Endothelial cell of umbilical vein (primary cell): Measurements from ENCODE around the gene CCT3. TPM values are rescaled to one million over a fixed set of nuclear protein-coding genes. Genes with fewer than 3 reads are reported as not detected.

ENCODE experiments used
- BruUV-seq: library from RNA; stranded (reverse); fragments of 400-500 nt; replicated peaks from 2 replicates; lab custom pipeline; 2021; lab: Mats Ljungman, UMichigan
- CTCF ChIA-PET: fragments of 300-600, 350-600 bp; sonication (Branson Sonifier 250); formaldehyde crosslinking; loops from one replicate; lab custom pipeline; 2021; ENCODE audit warnings: antibody characterized with exemption, inconsistent platforms; lab: Charles Lee
- POLR2A ChIA-PET: fragments of 300-600, 350-600 bp; sonication (Branson Sonifier 250); formaldehyde crosslinking; loops from one replicate; lab custom pipeline; 2021; ENCODE audit warnings: antibody characterized with exemption, inconsistent platforms; lab: Charles Lee
- DNase-seq: peaks from one replicate; pipeline ENCODE4 v3.0.0-alpha.2; 2011; ENCODE audit warnings: low read depth, low spot score
- FAIRE-seq: peaks from 2 replicates; lab custom pipeline; 2011; peaks lifted over from hg19 to GRCh38; lab: Jason Lieb, UNC
- H2AFZ ChIP-seq: 2 replicates; pipeline ENCODE4 v1.6.0; 2012; ENCODE audit warnings: low read depth, low read length, control low read depth, inconsistent platforms
- H3K27ac ChIP-seq: 2 replicates; pipeline ENCODE4 v1.5.1; 2011; ENCODE audit warnings: low read depth, mild to moderate bottlenecking, control low read depth, low read length, moderate library complexity; ENCODE audit not compliant: insufficient read depth
- H3K27me3 ChIP-seq, 2 experiments: 2 replicates each; pipeline versions ENCODE4 v1.6.0 to v1.6.1; 2011; ENCODE audit warnings: low read length in 2 of 2, mixed read lengths in 1 of 2; ENCODE audit not compliant: control insufficient read depth in 2 of 2, insufficient read depth in 2 of 2
- H3K36me3 ChIP-seq, 2 experiments: 2 replicates in 1 of 2; 3 replicates in 1 of 2; pipeline ENCODE4 v1.5.1; 2011; ENCODE audit warnings: low read length in 2 of 2, mild to moderate bottlenecking in 1 of 2, moderate library complexity in 1 of 2; ENCODE audit not compliant: control insufficient read depth in 2 of 2, insufficient read depth in 2 of 2; ENCODE audit errors: extremely low read depth in 1 of 2
- H3K4me1 ChIP-seq: 3 replicates; pipeline ENCODE4 v1.5.1; 2011; ENCODE audit warnings: mild to moderate bottlenecking, low read length; ENCODE audit not compliant: control insufficient read depth, insufficient read depth; ENCODE audit errors: extremely low read depth
- H3K4me2 ChIP-seq: 2 replicates; pipeline ENCODE4 v1.6.1; 2011; ENCODE audit warnings: low read length, control low read depth, mixed read lengths; ENCODE audit not compliant: insufficient read depth
- H3K4me3 ChIP-seq, 3 experiments: fragments of 200-600 bp in 1 of 3; sonication (generic), shearing (Covaris generic) in 1 of 3; replicated peaks in 1 of 3; 2 replicates each; pipeline ENCODE4 v1.5.1; 2011 to 2016; ENCODE audit warnings: control low read depth in 3 of 3, low read length in 3 of 3, mild to moderate bottlenecking in 2 of 3, inconsistent platforms in 1 of 3, low read depth in 1 of 3, moderate library complexity in 1 of 3; ENCODE audit not compliant: insufficient read depth in 1 of 3
- H3K79me2 ChIP-seq: 2 replicates; pipeline ENCODE4 v1.6.0; 2012; ENCODE audit warnings: low read length, inconsistent platforms; ENCODE audit not compliant: control insufficient read depth, insufficient read depth
- H3K9ac ChIP-seq: replicated peaks from 2 replicates; pipeline ENCODE3; 2011; ENCODE audit warnings: low read length, control low read depth; ENCODE audit not compliant: insufficient read depth; ENCODE audit errors: extremely low read depth
- H3K9me1 ChIP-seq: replicated peaks from 3 replicates; pipeline ENCODE4 v1.6.0; 2011; ENCODE audit warnings: mild to moderate bottlenecking, low read length; ENCODE audit not compliant: control insufficient read depth, insufficient read depth; ENCODE audit errors: extremely low read depth
- H3K9me3 ChIP-seq: replicated peaks from 2 replicates; pipeline ENCODE4 v1.5.1; 2012; ENCODE audit warnings: low read length, inconsistent platforms; ENCODE audit not compliant: control insufficient read depth, insufficient read depth
- H4K20me1 ChIP-seq: replicated peaks from 2 replicates; pipeline ENCODE3; 2011; ENCODE audit warnings: mild to moderate bottlenecking, low read length; ENCODE audit not compliant: control insufficient read depth, insufficient read depth; ENCODE audit errors: extremely low read depth
- CTCF ChIP-seq, 2 donors: IDR thresholded peaks; 1 replicate in 1 of 2; 2 replicates in 1 of 2; pipeline ENCODE4 v1.5.1; 2011; ENCODE audit warnings: low read length in 2 of 2, mild to moderate bottlenecking in 2 of 2, moderate library complexity in 2 of 2, control low read depth in 1 of 2, inconsistent platforms in 1 of 2, low read depth in 1 of 2; ENCODE audit not compliant: insufficient read depth in 1 of 2; ENCODE audit errors: extremely low read depth in 1 of 2
- EZH2 ChIP-seq: IDR thresholded peaks from 2 replicates; pipeline ENCODE4 v1.6.1; 2012; ENCODE audit warnings: borderline replicate concordance, low read depth, mild to moderate bottlenecking, moderate library complexity, low read length, inconsistent platforms; ENCODE audit not compliant: severe bottlenecking
- FOS ChIP-seq: IDR thresholded peaks from 2 replicates; pipeline ENCODE4 v1.6.1; 2011; ENCODE audit warnings: mild to moderate bottlenecking, low read length, moderate library complexity, borderline replicate concordance; ENCODE audit not compliant: insufficient read depth
- GATA2 ChIP-seq: IDR thresholded peaks from 2 replicates; pipeline ENCODE4 v1.7.0; 2011; ENCODE audit warnings: low read depth, mild to moderate bottlenecking, moderate library complexity, mixed read lengths, low read length; ENCODE audit not compliant: insufficient read length, insufficient read depth
- JUN ChIP-seq: IDR thresholded peaks from 2 replicates; pipeline ENCODE4 v1.6.1; 2011; ENCODE audit warnings: borderline replicate concordance, low read depth; ENCODE audit not compliant: insufficient read length, insufficient read depth
- MAX ChIP-seq: IDR thresholded peaks from 2 replicates; pipeline ENCODE4 v1.6.1; 2011; ENCODE audit not compliant: insufficient read depth, insufficient read length
- MYC ChIP-seq: IDR thresholded peaks from one replicate; pipeline ENCODE4 v1.6.1; 2011; ENCODE audit warnings: mild to moderate bottlenecking, low read depth, low read length
- POLR2A ChIP-seq: IDR thresholded peaks from 2 replicates; pipeline ENCODE4 v1.6.1; 2012; ENCODE audit warnings: low read depth, mild to moderate bottlenecking, control low read depth, low read length
- POLR2AphosphoS5 ChIP-seq: IDR thresholded peaks from 2 replicates; pipeline ENCODE4 v1.6.1; 2012; ENCODE audit warnings: low read depth, mild to moderate bottlenecking, control low read depth, low read length, moderate library complexity; ENCODE audit not compliant: insufficient read depth
- dilution Hi-C: fragments of 300-500 bp; cut with MboI; formaldehyde crosslinking; loops from one replicate; pipeline ENCODE4 v1.15.0; 2019; ENCODE audit warnings: low sequenced_read_pairs; ENCODE audit not compliant: extremely low pct_ligation_motif_present
- intact Hi-C: fragments of 100-400 bp; cut with micrococcal nuclease; formaldehyde crosslinking; loops from one replicate; pipeline ENCODE4 v1.10.0; 2022
- polyA plus RNA-seq, 4 experiments: library from polyadenylated mRNA; depleted of rRNA in 3 of 4; stranded (reverse) in 3 of 4; unstranded in 1 of 4; fragments of >200 nt; gene quantifications; 2 replicates each; pipeline versions ENCODE4 v1.2.1 to v1.2.3, GENCODE V29; 2011 to 2012; ENCODE audit warnings: missing spikeins in 1 of 4
- total RNA-seq: library from RNA; stranded (reverse); gene quantifications from 2 replicates; pipeline ENCODE4 v1.2.3, GENCODE V29; 2021

The CCT3 gene
- total and polyA plus RNA-seq, 2 donors (not counting 3 experiments of a cell fraction or from before 2014, with no cell fraction given), result 276 to 367 TPM

- H3K36me3 ChIP-seq, result no peaks in the 10 kb centered on the region
- H3K27ac ChIP-seq, result no peak overlapping the region
- H3K9me3 ChIP-seq, result no peaks in the 10 kb centered on the region
- no peak for DNase-seq
- no peaks in the 10 kb centered on the region for H4K20me1 ChIP-seq
- no peaks in the 10 kb centered on the region for H3K79me2 ChIP-seq
- H3K9ac ChIP-seq, result no peak overlapping the region
- ChIA-PET POLR2A (no interaction called here), CTCF (interaction anchor here (0.6 to 4.2 kb wide), 5 partner anchors 9 to 235 kb away, joined by 3 to 37 read pairs (median 4); no protein-coding TSS in a partner anchor)
- H3K4me1 ChIP-seq, result no peaks in the 10 kb centered on the region
- H3K4me3 ChIP-seq, result no peak overlapping the region
- H2AFZ ChIP-seq, result no peak overlapping the region
- TF ChIP-seq FOS, result no peak
- TF ChIP-seq GATA2, result no peak
- no peak for TF ChIP-seq MAX
- no peak overlapping the region for H3K4me2 ChIP-seq
- BruUV-seq, result no TSS peak
- H3K9me1 ChIP-seq, result no peaks in the 10 kb centered on the region
- dilution Hi-C loops, result no loop called here
- no peak for FAIRE-seq
- intact Hi-C loops, result no loop called here
- peaks cover under 1 to 4% of the 10 kb centered on the region in 2 experiments for H3K27me3 ChIP-seq
Measured at GRCh38 chr1:156376958-156377919, 39.1 kb upstream of the CCT3 start.

GRCh38 chr1:156376146-156376545 lies 38.1 kb upstream of the CCT3 start:
- intact Hi-C loops, result no loop called here

More at GRCh38 chr1:156376146-156376545, 38.1 kb upstream of the CCT3 start:
- Histone ChIP-seq H4K20me1 (no peaks in the 10 kb centered on the region), H3K27me3 (peaks cover 4 to 11% of the 10 kb centered on the region in 2 experiments), H3K9ac (no peak overlapping the region), H3K36me3 (no peaks in the 10 kb centered on the region), H3K4me2 (no peak overlapping the region), H3K79me2 (no peaks in the 10 kb centered on the region), H3K4me1 (no peaks in the 10 kb centered on the region), H3K4me3 (no peak overlapping the region), H3K9me1 (no peaks in the 10 kb centered on the region), H3K27ac (no peak overlapping the region), H3K9me3 (no peaks in the 10 kb centered on the region), H2AFZ (no peak overlapping the region)
- ChIA-PET CTCF (interaction anchor here (4.1 to 4.2 kb wide), 2 partner anchors 10 to 70 kb away, joined by 27 to 37 read pairs; no protein-coding TSS in a partner anchor), POLR2A (no interaction called here)
- no TSS peak for BruUV-seq
- DNase-seq, result no peak
- no peak for FAIRE-seq
- TF ChIP-seq GATA2 (no peak), EZH2 (no peak), FOS (no peak), MAX (no peak), MYC (no peak), CTCF (IDR thresholded peaks at IDR 0.05; ENCODE audit: extremely low read depth in 1 of 2, insufficient read depth in 1 of 2, low read depth in 1 of 2, low read length in 2 of 2) (no peak), JUN (no peak), POLR2A (no peak), POLR2AphosphoS5 (no peak)
- dilution Hi-C loops, result no loop called here
